ENCODE results near the gene RYR2. TPM values are rescaled to one million over a fixed set of nuclear protein-coding genes. Genes with fewer than 3 reads are reported as not detected.

RYR2 gene
- total and polyA plus RNA-seq, 2 experiments from 2014 or later, result 0.50 to 0.95 TPM

GRCh38 chr1:237574536-237574935 lies 532.6 kb downstream of the RYR2 start:
- Histone ChIP-seq H2AFZ (no peak overlapping the region), H4K20me1 (ENCODE audit: insufficient read depth, poor library complexity, severe bottlenecking) (no peaks in the 10 kb centered on the region), H3K36me3 (replicated peaks; ENCODE audit: insufficient read depth, low read depth) (no peaks in the 10 kb centered on the region), H3K27ac (no peak overlapping the region), H3K4me3 (no peak overlapping the region), H3K9me2 (replicated peaks; ENCODE audit: insufficient read depth) (no peaks in the 10 kb centered on the region), H3K9me3 (ENCODE audit: low read depth) (no peaks in the 10 kb centered on the region), H3K79me2 (no peaks in the 10 kb centered on the region), H3K4me1 (ENCODE audit: insufficient read depth) (no peaks in the 10 kb centered on the region), H3K27me3 (no peaks in the 10 kb centered on the region), H3K4me2 (no peak overlapping the region)
- TF ChIP-seq, protein P1, sequence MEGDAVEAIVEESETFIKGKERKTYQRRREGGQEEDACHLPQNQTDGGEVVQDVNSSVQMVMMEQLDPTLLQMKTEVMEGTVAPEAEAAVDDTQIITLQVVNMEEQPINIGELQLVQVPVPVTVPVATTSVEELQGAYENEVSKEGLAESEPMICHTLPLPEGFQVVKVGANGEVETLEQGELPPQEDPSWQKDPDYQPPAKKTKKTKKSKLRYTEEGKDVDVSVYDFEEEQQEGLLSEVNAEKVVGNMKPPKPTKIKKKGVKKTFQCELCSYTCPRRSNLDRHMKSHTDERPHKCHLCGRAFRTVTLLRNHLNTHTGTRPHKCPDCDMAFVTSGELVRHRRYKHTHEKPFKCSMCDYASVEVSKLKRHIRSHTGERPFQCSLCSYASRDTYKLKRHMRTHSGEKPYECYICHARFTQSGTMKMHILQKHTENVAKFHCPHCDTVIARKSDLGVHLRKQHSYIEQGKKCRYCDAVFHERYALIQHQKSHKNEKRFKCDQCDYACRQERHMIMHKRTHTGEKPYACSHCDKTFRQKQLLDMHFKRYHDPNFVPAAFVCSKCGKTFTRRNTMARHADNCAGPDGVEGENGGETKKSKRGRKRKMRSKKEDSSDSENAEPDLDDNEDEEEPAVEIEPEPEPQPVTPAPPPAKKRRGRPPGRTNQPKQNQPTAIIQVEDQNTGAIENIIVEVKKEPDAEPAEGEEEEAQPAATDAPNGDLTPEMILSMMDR (IDR thresholded peaks at IDR 0.05; ENCODE audit: poor library complexity), result no peak
- no peak for TF ChIP-seq EZH2 (IDR thresholded peaks at IDR 0.05; ENCODE audit: borderline replicate concordance)
- TF ChIP-seq EZH2phosphoT487 (IDR thresholded peaks at IDR 0.05; ENCODE audit: low read depth, severe bottlenecking, unreplicated experiment), result no peak
- DNase-seq (ENCODE audit: low spot score), result no peak
- WGBS (ENCODE audit: low lambda C conversion rate, missing lambda C conversion rate), result 66% methylated on average over 2 of the region's 2 CpGs

- Histone ChIP-seq H3K4me2 (no peak overlapping the region), H3K9me3 (ENCODE audit: low read depth) (no peaks in the 10 kb centered on the region), H3K4me1 (ENCODE audit: insufficient read depth) (no peaks in the 10 kb centered on the region), H3K79me2 (no peaks in the 10 kb centered on the region), H3K4me3 (no peak overlapping the region), H3K27ac (no peak overlapping the region), H3K27me3 (no peaks in the 10 kb centered on the region), H4K20me1 (ENCODE audit: insufficient read depth, poor library complexity, severe bottlenecking) (no peaks in the 10 kb centered on the region), H2AFZ (no peak overlapping the region), H3K36me3 (replicated peaks; ENCODE audit: insufficient read depth, low read depth) (no peaks in the 10 kb centered on the region), H3K9me2 (replicated peaks; ENCODE audit: insufficient read depth) (no peaks in the 10 kb centered on the region)
- 90% methylated on average over 3 of the region's 3 CpGs for WGBS (ENCODE audit: low lambda C conversion rate, missing lambda C conversion rate)
- TF ChIP-seq, protein P1 (IDR thresholded peaks at IDR 0.05; ENCODE audit: poor library complexity), result no peak
- no peak for TF ChIP-seq EZH2phosphoT487 (IDR thresholded peaks at IDR 0.05; ENCODE audit: low read depth, severe bottlenecking, unreplicated experiment)
- no peak for TF ChIP-seq EZH2 (IDR thresholded peaks at IDR 0.05; ENCODE audit: borderline replicate concordance)
- DNase-seq (ENCODE audit: low spot score), result no peak
These were observed 536.6 kb downstream of the RYR2 start for GRCh38 chr1:237578540-237578939.

DNA sequence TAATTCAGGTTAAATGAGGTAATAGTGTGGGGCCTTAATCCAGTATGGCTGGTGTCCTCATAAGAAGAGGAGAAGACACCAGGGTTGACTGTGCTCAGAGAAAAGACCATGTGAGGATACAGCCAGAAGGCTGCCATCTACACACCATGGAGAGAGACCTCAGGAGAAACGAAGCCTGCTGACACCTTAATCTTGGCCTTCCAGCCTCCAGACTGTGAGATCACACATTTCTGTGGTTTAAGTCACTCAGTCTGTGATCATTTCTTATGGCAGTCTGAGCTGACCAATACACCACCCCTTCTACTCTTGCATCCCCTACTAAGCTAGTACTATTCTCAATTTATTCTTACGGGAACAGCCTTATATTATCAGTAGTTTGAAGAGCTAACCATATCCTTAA lies 538.7 kb downstream of the RYR2 start:
- Histone ChIP-seq H3K9me2 (replicated peaks; ENCODE audit: insufficient read depth) (no peaks in the 10 kb centered on the region), H3K79me2 (no peaks in the 10 kb centered on the region), H4K20me1 (ENCODE audit: insufficient read depth, poor library complexity, severe bottlenecking) (no peaks in the 10 kb centered on the region), H3K4me3 (no peak overlapping the region), H3K27ac (no peak overlapping the region), H3K4me2 (no peak overlapping the region), H3K27me3 (no peaks in the 10 kb centered on the region), H3K4me1 (ENCODE audit: insufficient read depth) (no peaks in the 10 kb centered on the region), H3K36me3 (replicated peaks; ENCODE audit: insufficient read depth, low read depth) (no peaks in the 10 kb centered on the region), H3K9me3 (ENCODE audit: low read depth) (no peaks in the 10 kb centered on the region), H2AFZ (no peak overlapping the region)
- TF ChIP-seq, protein P1 (IDR thresholded peaks at IDR 0.05; ENCODE audit: poor library complexity), result no peak
- no peak for TF ChIP-seq EZH2phosphoT487 (IDR thresholded peaks at IDR 0.05; ENCODE audit: low read depth, severe bottlenecking, unreplicated experiment)
- TF ChIP-seq EZH2 (IDR thresholded peaks at IDR 0.05; ENCODE audit: borderline replicate concordance), result no peak
- WGBS (ENCODE audit: low lambda C conversion rate, missing lambda C conversion rate), result 87% methylated on average over 2 of the region's 2 CpGs
- no peak for DNase-seq (ENCODE audit: low spot score)

DNA sequence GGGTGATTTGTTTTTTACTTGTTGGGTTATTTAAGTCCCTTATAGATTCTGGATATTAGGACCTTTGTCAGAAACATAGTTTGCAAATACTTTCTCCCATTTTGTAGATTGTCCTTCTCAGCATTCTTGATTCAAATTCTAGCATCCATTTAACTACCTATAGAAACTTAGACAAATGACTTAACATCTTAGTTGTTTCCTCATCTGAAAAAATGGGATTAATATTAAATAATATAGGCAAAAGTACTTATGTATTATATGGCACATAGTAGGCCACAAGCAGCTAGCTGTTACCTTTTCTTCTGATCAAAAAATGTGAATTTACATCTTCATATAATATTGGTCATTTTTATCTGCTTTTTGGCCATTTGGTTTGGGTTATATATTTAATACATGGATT lies 541.3 kb downstream of the RYR2 start:
- DNase-seq (ENCODE audit: low spot score), result no peak
- H2AFZ ChIP-seq, result no peak overlapping the region
- no peak overlapping the region for H3K4me2 ChIP-seq
- H3K27ac ChIP-seq, result no peak overlapping the region
- no peak for TF ChIP-seq EZH2 (IDR thresholded peaks at IDR 0.05; ENCODE audit: borderline replicate concordance)
- TF ChIP-seq EZH2phosphoT487 (IDR thresholded peaks at IDR 0.05; ENCODE audit: low read depth, severe bottlenecking, unreplicated experiment), result no peak
- TF ChIP-seq, protein P1 (IDR thresholded peaks at IDR 0.05; ENCODE audit: poor library complexity), result no peak
- H3K36me3 ChIP-seq (replicated peaks; ENCODE audit: insufficient read depth, low read depth), result no peaks in the 10 kb centered on the region
- H3K4me3 ChIP-seq, result no peak overlapping the region
- H3K4me1 ChIP-seq (ENCODE audit: insufficient read depth), result no peaks in the 10 kb centered on the region
- no peaks in the 10 kb centered on the region for H4K20me1 ChIP-seq (ENCODE audit: insufficient read depth, poor library complexity, severe bottlenecking)
- H3K9me2 ChIP-seq (replicated peaks; ENCODE audit: insufficient read depth), result no peaks in the 10 kb centered on the region
- no peaks in the 10 kb centered on the region for H3K79me2 ChIP-seq
- H3K27me3 ChIP-seq, result no peaks in the 10 kb centered on the region
- H3K9me3 ChIP-seq (ENCODE audit: low read depth), result no peaks in the 10 kb centered on the region

All from hepatocyte (in vitro differentiated cells).